ENCODE data around the gene PLCD3. TPM values are rescaled to one million over a fixed set of nuclear protein-coding genes. Genes with fewer than 3 reads are reported as not detected.

PLCD3 gene
- total and polyA plus RNA-seq, 8 donors = 12.5 to 49.1 (median 16.9) TPM

DNA sequence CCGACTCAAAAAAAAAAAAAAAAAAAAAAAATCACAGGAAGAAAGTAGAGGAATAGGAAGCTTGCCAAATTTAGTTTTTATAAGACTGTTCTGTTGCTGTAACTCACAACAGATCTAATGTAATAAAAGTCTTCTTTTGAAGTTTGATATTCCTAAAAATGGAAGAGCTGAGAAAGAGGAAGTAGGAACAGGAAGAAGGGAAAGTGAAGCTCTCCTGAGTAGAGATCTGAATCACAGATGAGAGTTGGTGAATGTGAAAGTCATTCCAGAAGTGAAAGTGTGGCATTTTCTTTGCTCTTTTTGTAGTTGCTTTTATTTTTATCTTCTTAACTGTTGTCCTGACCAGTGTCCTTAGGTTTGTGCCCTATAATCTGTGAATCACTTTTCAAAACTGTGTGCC is 69.1 kb downstream of the PLCD3 start:
- Histone ChIP-seq H3K27me3 (no peaks in the 10 kb centered on the region), H3K4me1 (peaks cover 21 to 68% of the 10 kb centered on the region in 2 donors), H3K4me3 (peak overlapping the region in 1 of 2 donors; percentile 90), H3K9me3 (no peaks in the 10 kb centered on the region), H3K27ac (peak overlapping the region in 1 of 2 donors; percentile 34), H3K36me3 (peaks cover 0 to 4% of the 10 kb centered on the region in 2 donors)
- ATAC-seq (no peak), DNase-seq (no peak)
- TF ChIP-seq, protein P1, sequence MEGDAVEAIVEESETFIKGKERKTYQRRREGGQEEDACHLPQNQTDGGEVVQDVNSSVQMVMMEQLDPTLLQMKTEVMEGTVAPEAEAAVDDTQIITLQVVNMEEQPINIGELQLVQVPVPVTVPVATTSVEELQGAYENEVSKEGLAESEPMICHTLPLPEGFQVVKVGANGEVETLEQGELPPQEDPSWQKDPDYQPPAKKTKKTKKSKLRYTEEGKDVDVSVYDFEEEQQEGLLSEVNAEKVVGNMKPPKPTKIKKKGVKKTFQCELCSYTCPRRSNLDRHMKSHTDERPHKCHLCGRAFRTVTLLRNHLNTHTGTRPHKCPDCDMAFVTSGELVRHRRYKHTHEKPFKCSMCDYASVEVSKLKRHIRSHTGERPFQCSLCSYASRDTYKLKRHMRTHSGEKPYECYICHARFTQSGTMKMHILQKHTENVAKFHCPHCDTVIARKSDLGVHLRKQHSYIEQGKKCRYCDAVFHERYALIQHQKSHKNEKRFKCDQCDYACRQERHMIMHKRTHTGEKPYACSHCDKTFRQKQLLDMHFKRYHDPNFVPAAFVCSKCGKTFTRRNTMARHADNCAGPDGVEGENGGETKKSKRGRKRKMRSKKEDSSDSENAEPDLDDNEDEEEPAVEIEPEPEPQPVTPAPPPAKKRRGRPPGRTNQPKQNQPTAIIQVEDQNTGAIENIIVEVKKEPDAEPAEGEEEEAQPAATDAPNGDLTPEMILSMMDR (IDR thresholded peaks at IDR 0.05) = no peak
- intact Hi-C loops (cut with DNase I) = no loop called here

DNA sequence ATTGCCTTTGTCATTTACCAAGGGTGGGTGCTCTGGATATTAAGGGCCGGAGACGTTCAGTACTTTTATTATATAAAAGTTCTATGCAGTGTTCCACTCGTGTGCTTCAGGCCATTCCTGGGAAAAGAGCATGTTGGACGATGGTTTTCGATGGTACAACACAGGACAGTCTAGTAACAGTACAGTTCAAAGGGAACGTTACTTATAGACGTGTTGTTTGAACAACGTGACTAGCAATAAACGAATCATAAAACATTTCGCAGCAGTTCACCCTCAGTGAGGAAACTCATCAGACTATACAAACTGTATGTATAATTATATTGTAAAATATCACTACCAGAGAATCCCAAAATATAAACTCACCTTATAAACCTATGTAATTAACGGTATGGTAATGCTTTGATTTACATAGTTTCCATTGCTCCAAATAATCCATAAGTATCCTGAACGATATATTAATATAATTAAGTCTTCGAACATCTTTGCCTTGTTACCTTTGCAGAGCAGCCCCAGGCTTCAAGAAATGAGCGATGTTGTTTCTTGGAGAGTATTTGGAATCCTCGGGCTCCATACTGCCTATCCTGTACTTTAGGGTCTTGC is 70.6 kb downstream of the PLCD3 start:
- TF ChIP-seq, protein P1 (IDR thresholded peaks at IDR 0.05) = no peak
- ATAC-seq (no peak), DNase-seq (no peak)
- peak overlapping the region; percentile 81 to 90 for H3K4me3 ChIP-seq
- H3K4me1 ChIP-seq = peaks cover 21 to 64% of the 10 kb centered on the region in 2 donors
- no peaks in the 10 kb centered on the region for H3K9me3 ChIP-seq
- peak overlapping the region; percentile 76 to 93 for H3K27ac ChIP-seq
- intact Hi-C loops (cut with DNase I) = no loop called here
- no peaks in the 10 kb centered on the region for H3K36me3 ChIP-seq
- no peaks in the 10 kb centered on the region for H3K27me3 ChIP-seq

DNA sequence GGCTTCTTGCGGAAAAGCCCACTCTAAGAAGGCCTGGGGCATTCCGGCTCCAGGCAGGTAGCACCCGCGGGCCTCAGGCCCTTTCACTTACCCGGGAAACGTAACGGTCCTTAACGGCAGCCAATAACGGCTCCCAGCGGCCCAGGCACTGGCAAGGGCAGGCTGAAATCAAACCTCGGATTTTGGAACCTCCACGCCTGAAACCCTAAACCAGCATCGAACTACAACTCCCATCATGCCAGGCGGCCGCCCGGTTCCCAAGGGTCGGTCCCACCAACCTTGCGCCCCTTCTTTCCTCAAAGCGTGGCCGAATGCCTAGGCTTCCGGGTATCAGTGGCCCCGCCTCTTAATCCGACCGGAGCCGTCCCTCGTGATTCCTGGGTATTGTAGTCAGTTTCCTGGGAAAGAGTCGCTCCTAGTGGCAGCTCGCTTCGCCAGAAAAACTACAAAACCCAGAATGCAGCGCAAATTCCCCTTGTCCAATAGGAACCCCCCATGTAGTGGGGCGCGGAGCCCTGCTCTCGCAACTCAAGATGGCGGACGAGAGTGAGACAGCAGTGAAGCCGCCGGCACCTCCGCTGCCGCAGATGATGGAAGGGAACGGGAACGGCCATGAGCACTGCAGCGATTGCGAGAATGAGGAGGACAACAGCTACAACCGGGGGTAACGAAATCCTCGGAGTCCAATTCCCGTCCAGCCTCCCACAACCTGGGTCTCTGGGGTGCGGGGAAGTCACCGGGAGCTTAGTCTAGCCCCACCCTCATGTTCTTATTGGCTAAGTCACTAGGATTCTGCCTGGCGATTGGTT is 71.3 kb downstream of the PLCD3 start, which contains the start of gene NMT1:
Gene NMT1 (plus strand): TSS at position 521 of the 809 bp plus-strand sequence. CDS start 13 bp downstream, at position 534.
- TF ChIP-seq, protein P1 (IDR thresholded peaks at IDR 0.05) = no peak
- Histone ChIP-seq H3K27me3 (no peaks in the 10 kb centered on the region), H3K4me1 (peaks cover 18 to 57% of the 10 kb centered on the region in 2 donors), H3K9me3 (no peaks in the 10 kb centered on the region), H3K36me3 (no peaks in the 10 kb centered on the region), H3K27ac (peak within 1 kb of the TSS; percentile 76 to 93), H3K4me3 (peak within 1 kb of the TSS; percentile 81 to 90)
- intact Hi-C loops (cut with DNase I) = no loop called here
- ATAC-seq (peak; percentile 97), DNase-seq (peak; percentile 95 to 100 (median 98))

DNA sequence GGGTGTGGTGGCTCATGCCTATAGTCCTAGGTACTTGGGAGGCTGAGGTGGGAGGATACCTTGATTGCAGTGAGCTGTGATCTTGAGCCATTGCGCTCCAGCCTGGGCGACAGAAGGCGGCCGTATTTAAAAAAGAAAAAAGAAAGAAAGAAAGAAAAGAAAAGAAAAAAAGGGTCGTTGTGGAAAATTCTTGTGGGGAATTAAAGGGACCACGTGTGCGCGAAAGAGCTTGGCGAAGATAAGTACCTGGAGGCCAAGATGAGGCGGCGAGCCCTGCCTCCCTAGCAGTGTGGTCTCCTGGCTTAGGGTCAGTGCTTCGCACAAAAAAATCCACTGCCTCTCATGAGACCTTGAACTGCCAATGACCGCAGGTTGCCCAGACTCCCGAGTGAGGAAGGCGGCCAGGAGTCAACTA is 71.9 kb downstream of the PLCD3 start:
- H3K27me3 ChIP-seq = no peaks in the 10 kb centered on the region
- H3K9me3 ChIP-seq = no peaks in the 10 kb centered on the region
- peak overlapping the region; percentile 81 to 90 for H3K4me3 ChIP-seq
- intact Hi-C loops (cut with DNase I) = no loop called here
- peaks cover 17 to 51% of the 10 kb centered on the region in 2 donors for H3K4me1 ChIP-seq
- DNase-seq (no peak), ATAC-seq (peak; percentile 5)
- TF ChIP-seq, protein P1 (IDR thresholded peaks at IDR 0.05) = no peak
- no peaks in the 10 kb centered on the region for H3K36me3 ChIP-seq
- H3K27ac ChIP-seq = peak overlapping the region; percentile 76 to 93

Small RNAs within 50 kb of the gene (microRNA-seq; reads per million reads assigned to microRNA genes)
- gene MIR6784 = 0 to 0.41 reads per million in 2 donors

Other genes with a start within 250 kb of the PLCD3 start
- gene EFTUD2, start 233.1 kb downstream of the PLCD3 start, total RNA-seq = 100 to 1,000 TPM in 1 of 2 donors, 10 to 100 TPM in 1; 83.4 to 112 TPM
- gene EFTUD2, start 233.1 kb downstream of the PLCD3 start, polyA plus RNA-seq (ENCODE audit: insufficient read length in 6 of 6) = 100 to 1,000 TPM in 1 of 6 donors, 10 to 100 TPM in 5; 85.3 to 103 (median 95.1) TPM
- gene GFAP, start 217.0 kb downstream of the PLCD3 start, total RNA-seq = under 1 TPM in 1 of 2 donors, not detected in 1; 0.15 TPM
- gene GFAP, start 217.0 kb downstream of the PLCD3 start, polyA plus RNA-seq (ENCODE audit: insufficient read length in 6 of 6) = 1 to 10 TPM in 1 of 6 donors, under 1 TPM in 4, not detected in 1; 0.14 to 1.1 (median 0.55) TPM
- gene KIF18B, start 184.7 kb downstream of the PLCD3 start, total RNA-seq = 1 to 10 TPM; 2.9 to 6.0 TPM
- gene KIF18B, start 184.7 kb downstream of the PLCD3 start, polyA plus RNA-seq (ENCODE audit: insufficient read length in 6 of 6) = 10 to 100 TPM; 11.0 to 24.5 (median 15.1) TPM
- gene C1QL1, start 164.2 kb downstream of the PLCD3 start, total RNA-seq = under 1 TPM in 1 of 2 donors, not detected in 1; 0.70 TPM
- 1 to 10 TPM; 1.5 to 2.9 (median 2.4) TPM for gene C1QL1, start 164.2 kb downstream of the PLCD3 start, polyA plus RNA-seq (ENCODE audit: insufficient read length in 6 of 6)
- 10 to 100 TPM; 20.5 to 30.8 TPM for gene DCAKD, start 80.9 kb downstream of the PLCD3 start, total RNA-seq
- 10 to 100 TPM; 42.2 to 50.8 (median 48.1) TPM for gene DCAKD, start 80.9 kb downstream of the PLCD3 start, polyA plus RNA-seq (ENCODE audit: insufficient read length in 6 of 6)
- 100 to 1,000 TPM; 123 to 129 TPM for gene NMT1, start 71.2 kb downstream of the PLCD3 start, total RNA-seq
- 10 to 100 TPM; 59.8 to 73.2 (median 64.6) TPM for gene NMT1, start 71.2 kb downstream of the PLCD3 start, polyA plus RNA-seq (ENCODE audit: insufficient read length in 6 of 6)
- gene ACBD4, start 3.2 kb upstream of the PLCD3 start, total RNA-seq = 10 to 100 TPM; 10.6 to 15.7 TPM
- 10 to 100 TPM; 12.5 to 15.9 (median 15.0) TPM for gene ACBD4, start 3.2 kb upstream of the PLCD3 start, polyA plus RNA-seq (ENCODE audit: insufficient read length in 6 of 6)
- gene HEXIM1, start 16.0 kb upstream of the PLCD3 start, total RNA-seq = 10 to 100 TPM; 27.3 to 34.6 TPM
- gene HEXIM1, start 16.0 kb upstream of the PLCD3 start, polyA plus RNA-seq (ENCODE audit: insufficient read length in 6 of 6) = 10 to 100 TPM; 32.1 to 41.5 (median 37.1) TPM
- 1 to 10 TPM; 5.4 to 6.0 TPM for gene HEXIM2, start 29.4 kb upstream of the PLCD3 start, total RNA-seq
- 10 to 100 TPM in 3 of 6 donors, 1 to 10 TPM in 3; 7.1 to 10.9 (median 9.9) TPM for gene HEXIM2, start 29.4 kb upstream of the PLCD3 start, polyA plus RNA-seq (ENCODE audit: insufficient read length in 6 of 6)
- gene FMNL1, start 89.4 kb upstream of the PLCD3 start, total RNA-seq = 100 to 1,000 TPM in 1 of 2 donors, 10 to 100 TPM in 1; 42.0 to 118 TPM
- gene FMNL1, start 89.4 kb upstream of the PLCD3 start, polyA plus RNA-seq (ENCODE audit: insufficient read length in 6 of 6) = 1 to 10 TPM; 6.9 to 9.7 (median 8.2) TPM
- gene SPATA32, start 129.6 kb upstream of the PLCD3 start, total RNA-seq = not detected
- gene SPATA32, start 129.6 kb upstream of the PLCD3 start, polyA plus RNA-seq (ENCODE audit: insufficient read length in 6 of 6) = under 1 TPM; 0.13 to 0.69 (median 0.44) TPM
- gene MAP3K14, start 184.5 kb upstream of the PLCD3 start, total RNA-seq = 10 to 100 TPM; 11.3 to 13.1 TPM
- 1 to 10 TPM; 6.3 to 8.6 (median 7.2) TPM for gene MAP3K14, start 184.5 kb upstream of the PLCD3 start, polyA plus RNA-seq (ENCODE audit: insufficient read length in 6 of 6)